KOPT-K1 (cell line): ENCODE measurements around the gene PTPA.

Experiments
- H3K27ac ChIP-seq: fragments of 200-600 bp; sonication (generic); 2 replicates; pipeline ENCODE4 v1.5.1; 2016; ENCODE audit warnings: antibody characterized with exemption, mild to moderate bottlenecking, low read depth, low read length; ENCODE audit not compliant: poor library complexity, severe bottlenecking
- H3K36me3 ChIP-seq: fragments of 200-600 bp; sonication (generic); 2 replicates; pipeline ENCODE4 v1.5.1; 2017; ENCODE audit warnings: antibody characterized with exemption, mild to moderate bottlenecking, low read length, moderate library complexity; ENCODE audit not compliant: insufficient read depth
- H3K9me3 ChIP-seq: fragments of 200-600 bp; sonication (generic); 2 replicates; pipeline ENCODE4 v1.5.1; 2017; ENCODE audit warnings: antibody characterized with exemption, low read length, mild to moderate bottlenecking; ENCODE audit not compliant: insufficient read depth, poor library complexity, severe bottlenecking

PTPA gene

GRCh38 chr9:129136446-129137035 lies 25.3 kb downstream of the PTPA start:
- Histone ChIP-seq H3K27ac (no peak overlapping the region), H3K36me3 (peaks cover 59% of the 10 kb centered on the region), H3K9me3 (no peaks in the 10 kb centered on the region)

- no peaks in the 10 kb centered on the region for H3K9me3 ChIP-seq
- peaks cover 62% of the 10 kb centered on the region for H3K36me3 ChIP-seq
- no peak overlapping the region for H3K27ac ChIP-seq
Observed at GRCh38 chr9:129137292-129138143, 26.3 kb downstream of the PTPA start.

- no peaks in the 10 kb centered on the region for H3K9me3 ChIP-seq
- no peak overlapping the region for H3K27ac ChIP-seq
- peaks cover 62% of the 10 kb centered on the region for H3K36me3 ChIP-seq
Observed at GRCh38 chr9:129138144-129138462, 26.9 kb downstream of the PTPA start.

- Histone ChIP-seq H3K27ac (no peak overlapping the region), H3K36me3 (peaks cover 62% of the 10 kb centered on the region), H3K9me3 (no peaks in the 10 kb centered on the region)
Observed at GRCh38 chr9:129138476-129139232, 27.4 kb downstream of the PTPA start.

GRCh38 chr9:129139233-129139992 lies 28.2 kb downstream of the PTPA start:
- Histone ChIP-seq H3K27ac (no peak overlapping the region), H3K36me3 (peaks cover 61% of the 10 kb centered on the region), H3K9me3 (no peaks in the 10 kb centered on the region)

- Histone ChIP-seq H3K27ac (no peak overlapping the region), H3K9me3 (no peaks in the 10 kb centered on the region), H3K36me3 (peaks cover 56% of the 10 kb centered on the region)
Observed at GRCh38 chr9:129139993-129140396, 28.8 kb downstream of the PTPA start.

GRCh38 chr9:129140397-129141065 lies 29.3 kb downstream of the PTPA start:
- Histone ChIP-seq H3K27ac (no peak overlapping the region), H3K9me3 (no peaks in the 10 kb centered on the region), H3K36me3 (peaks cover 51% of the 10 kb centered on the region)

- peaks cover 48% of the 10 kb centered on the region for H3K36me3 ChIP-seq
- no peaks in the 10 kb centered on the region for H3K9me3 ChIP-seq
- H3K27ac ChIP-seq, result no peak overlapping the region
Observed at GRCh38 chr9:129141066-129142041, 30.1 kb downstream of the PTPA start.

GRCh38 chr9:129142138-129142935 lies 31.1 kb downstream of the PTPA start:
- no peak overlapping the region for H3K27ac ChIP-seq
- H3K36me3 ChIP-seq, result peaks cover 39% of the 10 kb centered on the region

GRCh38 chr9:129143031-129143927 lies 32.1 kb downstream of the PTPA start:
- Histone ChIP-seq H3K36me3 (peaks cover 29% of the 10 kb centered on the region), H3K9me3 (no peaks in the 10 kb centered on the region), H3K27ac (no peak overlapping the region)

More at GRCh38 chr9:129142138-129142935, 31.1 kb downstream of the PTPA start:
- no peaks in the 10 kb centered on the region for H3K9me3 ChIP-seq

- H3K36me3 ChIP-seq, result peaks cover 23% of the 10 kb centered on the region
- no peaks in the 10 kb centered on the region for H3K9me3 ChIP-seq
- no peak overlapping the region for H3K27ac ChIP-seq
Observed at GRCh38 chr9:129145316-129145715, 34.1 kb downstream of the PTPA start.

- no peak overlapping the region for H3K27ac ChIP-seq
- H3K36me3 ChIP-seq, result peaks cover 23% of the 10 kb centered on the region
- H3K9me3 ChIP-seq, result no peaks in the 10 kb centered on the region
Observed at GRCh38 chr9:129145841-129146292, 34.7 kb downstream of the PTPA start.
